ENCODE results near the gene NFATC4.

- TF ChIP-seq CTCF (IDR thresholded peaks at IDR 0.05) (no peak), POLR2A (IDR thresholded peaks at IDR 0.05) (no peak)
Observed at GRCh38 chr14:24428628-24429394, 60.8 kb downstream of the NFATC4 start.

Data from upper lobe of left lung (tissue), 4 donors.